CD14-positive monocyte (primary cell): Measurements from ENCODE around the gene USP48. TPM values are rescaled to one million over a fixed set of nuclear protein-coding genes. Genes with fewer than 3 reads are reported as not detected.

Experiments
- DNase-seq, 3 donors: peaks; one replicate each; pipeline ENCODE4 v3.0.0-alpha.2; 2011 to 2022
- H2AFZ ChIP-seq: 2 replicates; pipeline ENCODE4 v1.6.0; 2012; ENCODE audit warnings: mild to moderate bottlenecking, low read depth, low read length, inconsistent platforms; ENCODE audit not compliant: insufficient read depth, poor library complexity, severe bottlenecking
- H3K27ac ChIP-seq, 2 donors: 1 replicate in 1 of 2; 2 replicates in 1 of 2; pipeline ENCODE4 v1.5.1; 2012 to 2013; ENCODE audit warnings: low read length in 2 of 2, control low read depth in 1 of 2, inconsistent platforms in 1 of 2, low read depth in 1 of 2, mild to moderate bottlenecking in 1 of 2
- H3K27me3 ChIP-seq, 2 donors: one replicate each; pipeline versions ENCODE4 v1.6.0 to v1.6.1; 2011 to 2013; ENCODE audit warnings: low read length in 2 of 2; ENCODE audit not compliant: control insufficient read depth in 2 of 2, insufficient read depth in 2 of 2
- H3K36me3 ChIP-seq, 2 donors: replicated peaks in 1 of 2; 1 replicate in 1 of 2; 2 replicates in 1 of 2; pipeline versions ENCODE4 v1.5.1 to v1.6.1; 2012 to 2013; ENCODE audit warnings: low read length in 2 of 2, control low read depth in 1 of 2, inconsistent platforms in 1 of 2, mild to moderate bottlenecking in 1 of 2; ENCODE audit not compliant: insufficient read depth in 2 of 2, control insufficient read depth in 1 of 2
- H3K4me1 ChIP-seq, 2 donors: 1 replicate in 1 of 2; 2 replicates in 1 of 2; pipeline versions ENCODE4 v1.5.1 to v1.6.1; 2012 to 2013; ENCODE audit warnings: low read length in 2 of 2, control low read depth in 1 of 2, inconsistent platforms in 1 of 2, mild to moderate bottlenecking in 1 of 2, moderate library complexity in 1 of 2; ENCODE audit not compliant: insufficient read depth in 2 of 2, control insufficient read depth in 1 of 2
- H3K4me2 ChIP-seq: replicated peaks from 2 replicates; pipeline ENCODE3; 2012; ENCODE audit warnings: low read length, moderate library complexity, mild to moderate bottlenecking; ENCODE audit not compliant: poor library complexity, severe bottlenecking; ENCODE audit errors: extremely low read depth
- H3K4me3 ChIP-seq, 3 experiments: fragments of 200-600 bp in 1 of 3; sonication (generic) in 1 of 3; replicated peaks in 1 of 3; 1 replicate in 2 of 3; 2 replicates in 1 of 3; pipeline ENCODE4 v1.5.1; 2011 to 2013; ENCODE audit warnings: low read length in 3 of 3, mild to moderate bottlenecking in 3 of 3, control low read depth in 2 of 3, low read depth in 2 of 3, inconsistent platforms in 1 of 3, moderate library complexity in 1 of 3
- H3K79me2 ChIP-seq: 2 replicates; pipeline ENCODE4 v1.6.0; 2012; ENCODE audit warnings: mild to moderate bottlenecking, control low read depth, inconsistent platforms, low read length, moderate library complexity; ENCODE audit not compliant: insufficient read depth
- H3K9ac ChIP-seq: 2 replicates; pipeline ENCODE4 v1.6.0; 2017; ENCODE audit warnings: low read length, mild to moderate bottlenecking; ENCODE audit not compliant: insufficient read depth, poor library complexity, severe bottlenecking
- H3K9me3 ChIP-seq, 2 donors: replicated peaks in 1 of 2; 1 replicate in 1 of 2; 2 replicates in 1 of 2; pipeline versions ENCODE4 v1.5.1 to v1.6.1; 2012 to 2013; ENCODE audit warnings: low read length in 2 of 2, control low read depth in 1 of 2; ENCODE audit not compliant: control insufficient read depth in 1 of 2, insufficient read depth in 1 of 2
- H4K20me1 ChIP-seq: 2 replicates; pipeline ENCODE4 v1.6.0; 2012; ENCODE audit warnings: mild to moderate bottlenecking, low read length, control low read depth, moderate library complexity; ENCODE audit not compliant: insufficient read depth
- H3K27ac Mint-ChIP-seq, 7 donors: one replicate each; pipeline ENCODE4 v1.8.0; 2020; ENCODE audit warnings: mild to moderate bottlenecking in 7 of 7, mixed read lengths in 7 of 7, moderate library complexity in 6 of 7, inconsistent platforms in 2 of 7
- H3K27me3 Mint-ChIP-seq, 3 donors: one replicate each; pipeline ENCODE4 v1.8.0; 2021 to 2022; ENCODE audit warnings: low read depth in 3 of 3, mild to moderate bottlenecking in 3 of 3, mixed read lengths in 3 of 3, moderate library complexity in 3 of 3, inconsistent platforms in 1 of 3
- H3K36me3 Mint-ChIP-seq, 2 donors: one replicate each; pipeline ENCODE4 v1.8.0; 2020; ENCODE audit warnings: mixed read lengths in 2 of 2, inconsistent platforms in 1 of 2, mild to moderate bottlenecking in 1 of 2
- H3K4me1 Mint-ChIP-seq: one replicate; pipeline ENCODE4 v1.8.0; 2020; ENCODE audit warnings: mild to moderate bottlenecking, mixed read lengths
- H3K4me3 Mint-ChIP-seq, 2 donors: one replicate each; pipeline ENCODE4 v1.8.0; 2020; ENCODE audit warnings: mild to moderate bottlenecking in 2 of 2, mixed read lengths in 2 of 2, moderate library complexity in 1 of 2
- H3K9me3 Mint-ChIP-seq, 7 donors: one replicate each; pipeline ENCODE4 v1.8.0; 2020 to 2022; ENCODE audit warnings: mixed read lengths in 7 of 7, mild to moderate bottlenecking in 6 of 7, moderate library complexity in 6 of 7, inconsistent platforms in 2 of 7
- WGBS: methylation state at CpG from one replicate; pipeline ENCODE4 v1.1.5; 2013; ENCODE audit warnings: missing lambda C conversion rate; ENCODE audit not compliant: insufficient coverage; 5-methylcytosine and 5-hydroxymethylcytosine counted together
- intact Hi-C, 2 donors: fragments of 100-400 bp; cut with micrococcal nuclease; formaldehyde crosslinking; loops; one replicate each; pipeline versions ENCODE4 v1.15.0 to v1.15.1; 2023
- polyA plus RNA-seq, 3 donors: library from polyadenylated mRNA; depleted of rRNA in 1 of 3; unstranded in 2 of 3; stranded (reverse) in 1 of 3; fragments of 300-500 nt in 2 of 3; fragments of >200 nt in 1 of 3; fragmentation: Illumina TruSeq in 2 of 3; gene quantifications; 1 replicate in 2 of 3; 2 replicates in 1 of 3; pipeline ENCODE4 v1.2.3, GENCODE V29; 2012 to 2021
- TF ChIP-seq, protein P1 (sequence below): fragments of 200-600 bp; IDR thresholded peaks from one replicate; pipeline ENCODE4 v1.8.0; 2022; ENCODE audit warnings: antibody characterized with exemption, mild to moderate bottlenecking

USP48 gene
- polyA plus RNA-seq, 3 donors, result 26.5 to 40.2 (median 34.3) TPM

- Histone ChIP-seq H2AFZ (no peak overlapping the region), H3K36me3 (no peaks in the 10 kb centered on the region), H3K27ac (no peak overlapping the region), H3K4me3 (no peak overlapping the region), H3K4me2 (no peak overlapping the region), H3K27me3 (no peaks in the 10 kb centered on the region), H3K9me3 (no peaks in the 10 kb centered on the region), H4K20me1 (no peaks in the 10 kb centered on the region), H3K4me1 (no peaks in the 10 kb centered on the region), H3K9ac (no peak overlapping the region), H3K79me2 (no peaks in the 10 kb centered on the region)
- no peaks in the 10 kb centered on the region for H3K9me3 Mint-ChIP-seq
- TF ChIP-seq, protein P1, sequence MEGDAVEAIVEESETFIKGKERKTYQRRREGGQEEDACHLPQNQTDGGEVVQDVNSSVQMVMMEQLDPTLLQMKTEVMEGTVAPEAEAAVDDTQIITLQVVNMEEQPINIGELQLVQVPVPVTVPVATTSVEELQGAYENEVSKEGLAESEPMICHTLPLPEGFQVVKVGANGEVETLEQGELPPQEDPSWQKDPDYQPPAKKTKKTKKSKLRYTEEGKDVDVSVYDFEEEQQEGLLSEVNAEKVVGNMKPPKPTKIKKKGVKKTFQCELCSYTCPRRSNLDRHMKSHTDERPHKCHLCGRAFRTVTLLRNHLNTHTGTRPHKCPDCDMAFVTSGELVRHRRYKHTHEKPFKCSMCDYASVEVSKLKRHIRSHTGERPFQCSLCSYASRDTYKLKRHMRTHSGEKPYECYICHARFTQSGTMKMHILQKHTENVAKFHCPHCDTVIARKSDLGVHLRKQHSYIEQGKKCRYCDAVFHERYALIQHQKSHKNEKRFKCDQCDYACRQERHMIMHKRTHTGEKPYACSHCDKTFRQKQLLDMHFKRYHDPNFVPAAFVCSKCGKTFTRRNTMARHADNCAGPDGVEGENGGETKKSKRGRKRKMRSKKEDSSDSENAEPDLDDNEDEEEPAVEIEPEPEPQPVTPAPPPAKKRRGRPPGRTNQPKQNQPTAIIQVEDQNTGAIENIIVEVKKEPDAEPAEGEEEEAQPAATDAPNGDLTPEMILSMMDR, result no peak
- intact Hi-C loops, result no loop called here
- no peaks in the 10 kb centered on the region for H3K36me3 Mint-ChIP-seq
- H3K27ac Mint-ChIP-seq, result no peak overlapping the region
- peaks cover 2 to 9% (median 4%) of the 10 kb centered on the region in 3 donors for H3K27me3 Mint-ChIP-seq
- no peaks in the 10 kb centered on the region for H3K4me1 Mint-ChIP-seq
- WGBS, result no CpG with 5 or more reads among the region's 2 CpGs
- no peak for DNase-seq
- H3K4me3 Mint-ChIP-seq, result no peak overlapping the region
These were observed 146.9 kb downstream of the USP48 start for GRCh38 chr1:21636029-21636428.

DNA sequence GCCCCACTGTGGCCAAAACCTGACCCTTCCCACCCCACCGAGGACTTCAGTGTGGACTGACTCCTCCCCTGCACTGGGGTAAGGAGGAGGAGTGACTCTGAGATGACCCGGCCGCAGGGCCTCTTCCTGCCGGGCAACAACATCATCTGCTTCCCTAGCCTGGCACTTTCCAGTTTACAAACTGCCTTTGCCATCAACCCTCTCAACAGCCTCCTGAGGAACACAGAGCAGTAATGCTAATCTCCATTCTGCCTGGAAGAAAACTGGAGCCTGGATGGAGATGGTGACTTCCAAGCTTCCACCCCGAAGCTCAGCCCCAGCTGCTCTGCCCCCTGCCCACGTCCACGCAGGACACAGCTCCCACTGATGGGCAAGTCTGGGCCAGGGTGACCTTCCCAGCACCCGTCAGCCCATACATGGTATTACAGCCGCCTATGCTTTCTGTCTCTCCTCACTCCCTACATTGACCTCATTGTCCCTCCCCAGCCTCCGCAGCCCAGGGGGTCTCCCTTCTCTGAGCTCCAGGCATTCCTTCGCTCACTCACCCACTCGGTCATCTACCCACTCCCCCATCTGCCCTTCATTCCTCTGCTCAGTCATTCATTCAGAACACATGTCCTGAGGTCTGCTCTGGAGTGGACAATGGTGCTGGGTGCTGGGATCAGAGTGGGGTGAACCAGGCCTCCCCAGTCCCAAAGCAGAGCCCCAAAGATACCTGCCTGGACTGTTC lies 148.0 kb downstream of the USP48 start:
- H3K27ac Mint-ChIP-seq, result no peak overlapping the region
- H4K20me1 ChIP-seq, result no peaks in the 10 kb centered on the region
- H3K4me1 Mint-ChIP-seq, result no peaks in the 10 kb centered on the region
- H3K4me3 ChIP-seq, result no peak overlapping the region
- no peaks in the 10 kb centered on the region for H3K9me3 ChIP-seq
- no peak for DNase-seq
- no peaks in the 10 kb centered on the region for H3K36me3 ChIP-seq
- no peak overlapping the region for H3K9ac ChIP-seq
- H3K9me3 Mint-ChIP-seq, result no peaks in the 10 kb centered on the region
- no peak overlapping the region for H3K4me2 ChIP-seq
- H3K27me3 Mint-ChIP-seq, result peaks cover 9% of the 10 kb centered on the region in 3 donors
- intact Hi-C loops, result no loop called here
- H3K27ac ChIP-seq, result no peak overlapping the region
- H3K4me3 Mint-ChIP-seq, result no peak overlapping the region
- H3K27me3 ChIP-seq, result no peaks in the 10 kb centered on the region
- WGBS, result 96% methylated on average over 6 of the region's 12 CpGs
- H3K36me3 Mint-ChIP-seq, result no peaks in the 10 kb centered on the region
- no peaks in the 10 kb centered on the region for H3K4me1 ChIP-seq
- TF ChIP-seq, protein P1, result no peak
- H3K79me2 ChIP-seq, result no peaks in the 10 kb centered on the region
- H2AFZ ChIP-seq, result no peak overlapping the region
